K562 (cell line): ENCODE measurements around the gene SLC22A23. TPM values are rescaled to one million over a fixed set of nuclear protein-coding genes. Genes with fewer than 3 reads are reported as not detected.

Experiments
- ATAC-seq: fragments of 200-7000 bp; cut with Tn5 transposase; 3 replicates; pipeline ENCODE4 v1.9.1; 2020; ENCODE audit warnings: moderate library complexity
- BruUV-seq: library from RNA; stranded (reverse); fragments of 400-500 nt; replicated peaks from 2 replicates; lab custom pipeline; 2021; lab: Mats Ljungman, UMichigan
- CTCF ChIA-PET: fragments of 300-600 bp; formaldehyde crosslinking; extraction: SDS; loops from one replicate; lab custom pipeline; 2021; ENCODE audit warnings: low intra/inter-chr PET ratio; lab: Yijun Ruan, JAX
- POLR2A ChIA-PET: fragments of 300-600, 350-650 bp; sonication (Branson Sonifier 250); formaldehyde crosslinking; extraction: SDS; loops from one replicate; lab custom pipeline; 2021; ENCODE audit warnings: antibody characterized with exemption, inconsistent platforms; lab: Yijun Ruan, JAX
- DNase-seq, 4 experiments: peaks; one replicate each; pipeline versions ENCODE4 v3.0.0 to v3.0.0-alpha.2; 2011 to 2018; ENCODE audit warnings: low spot score in 3 of 4, mixed read lengths in 3 of 4; ENCODE audit errors: extremely low read depth in 1 of 4
- FAIRE-seq: peaks from 2 replicates; lab custom pipeline; 2011; peaks lifted over from hg19 to GRCh38; lab: Jason Lieb, UNC
- H2AFZ ChIP-seq: 2 replicates; pipeline ENCODE4 v1.6.0; 2011; ENCODE audit warnings: low read depth, low read length, control low read depth, inconsistent platforms
- H3K27ac ChIP-seq: fragments of 200-600 bp; 3 replicates; pipeline ENCODE4 v1.8.0; 2011; ENCODE audit warnings: low read depth, mild to moderate bottlenecking, control low read depth, inconsistent platforms, low read length, moderate library complexity, mixed read lengths; ENCODE audit errors: extremely low read depth
- H3K27me3 ChIP-seq, 2 experiments: fragments of 300-600 bp in 1 of 2; 2 replicates in 1 of 2; 3 replicates in 1 of 2; pipeline versions ENCODE4 v1.6.0 to v1.8.0; 2011; ENCODE audit warnings: inconsistent platforms in 2 of 2, low read length in 2 of 2, mild to moderate bottlenecking in 1 of 2, mixed read lengths in 1 of 2, moderate library complexity in 1 of 2; ENCODE audit not compliant: control insufficient read depth in 2 of 2, insufficient read depth in 2 of 2
- H3K36me3 ChIP-seq: fragments of 300-600 bp; 3 replicates; pipeline ENCODE4 v1.8.0; 2011; ENCODE audit warnings: mild to moderate bottlenecking, low read length, inconsistent platforms; ENCODE audit not compliant: control insufficient read depth, insufficient read depth
- H3K4me1 ChIP-seq, 2 experiments: fragments of 200-600 bp in 1 of 2; replicated peaks in 1 of 2; 2 replicates in 1 of 2; 3 replicates in 1 of 2; pipeline versions ENCODE4 v1.5.1 to v1.8.0; 2011; ENCODE audit warnings: inconsistent platforms in 2 of 2, low read length in 2 of 2, mild to moderate bottlenecking in 1 of 2, mixed read lengths in 1 of 2, moderate library complexity in 1 of 2; ENCODE audit not compliant: control insufficient read depth in 2 of 2, insufficient read depth in 2 of 2
- H3K4me2 ChIP-seq: 2 replicates; pipeline ENCODE4 v1.6.1; 2011; ENCODE audit warnings: low read length, control low read depth, inconsistent platforms, mixed read lengths; ENCODE audit not compliant: insufficient read depth
- H3K4me3 ChIP-seq: fragments of 200-600 bp; sonication (generic), shearing (Covaris generic); 2 replicates; pipeline ENCODE4 v1.5.1; 2016; ENCODE audit warnings: control low read depth, inconsistent platforms
- H3K79me2 ChIP-seq: fragments of 200-600 bp; 3 replicates; pipeline ENCODE4 v1.8.0; 2011; ENCODE audit warnings: low read length, inconsistent platforms; ENCODE audit not compliant: control insufficient read depth, insufficient read depth
- H3K9ac ChIP-seq, 2 experiments: 2 replicates each; pipeline versions ENCODE4 v1.6.0 to v1.6.1; 2011; ENCODE audit warnings: low read depth in 2 of 2, low read length in 2 of 2, control low read depth in 1 of 2, inconsistent platforms in 1 of 2, mild to moderate bottlenecking in 1 of 2, mixed read lengths in 1 of 2; ENCODE audit not compliant: insufficient read depth in 1 of 2
- H3K9me1 ChIP-seq: one replicate; pipeline ENCODE4 v1.6.0; 2011; ENCODE audit warnings: inconsistent platforms, mild to moderate bottlenecking, low read length, moderate library complexity; ENCODE audit not compliant: control insufficient read depth, insufficient read depth
- H3K9me3 ChIP-seq: replicated peaks from 2 replicates; pipeline ENCODE4 v1.5.1; 2011; ENCODE audit warnings: low read depth, low read length, inconsistent platforms; ENCODE audit not compliant: control insufficient read depth, insufficient read depth
- H4K20me1 ChIP-seq: replicated peaks from 2 replicates; pipeline ENCODE4 v1.6.1; 2011; ENCODE audit warnings: low read length, inconsistent platforms, mixed read lengths; ENCODE audit not compliant: control insufficient read depth, insufficient read depth
- ARHGAP35 ChIP-seq: fragments of 450-650 bp; IDR thresholded peaks from 2 replicates; pipeline ENCODE4 v1.6.1; 2018; ENCODE audit not compliant: partially characterized antibody
- CHAMP1 ChIP-seq: fragments of 450-650 bp; IDR thresholded peaks from 2 replicates; pipeline ENCODE4 v1.6.1; 2016; ENCODE audit warnings: mild to moderate bottlenecking
- FOS ChIP-seq: IDR thresholded peaks from 3 replicates; pipeline ENCODE4 v1.6.1; 2011; ENCODE audit not compliant: insufficient read length; ENCODE audit errors: extremely low read depth
- HDAC8 ChIP-seq: fragments of 450-650 bp; IDR thresholded peaks from 2 replicates; pipeline ENCODE4 v1.6.1; 2016; ENCODE audit warnings: mild to moderate bottlenecking, missing genetic modification characterization, moderate library complexity, missing compliant biosample characterization
- MAX ChIP-seq: sonication (generic); formaldehyde crosslinking; IDR thresholded peaks from 2 replicates; pipeline ENCODE4 v1.9.0; 2022; ENCODE audit warnings: mild to moderate bottlenecking, missing genetic modification reagents
- MAZ ChIP-seq, 2 experiments: fragments of 450-650 bp in 1 of 2; sonication (generic) in 1 of 2; formaldehyde crosslinking; IDR thresholded peaks in 1 of 2; conservative IDR thresholded peaks in 1 of 2; 2 replicates each; pipeline versions ENCODE4 v1.4.0 to v1.5.0; 2020; ENCODE audit warnings: mild to moderate bottlenecking in 1 of 2, missing genetic modification reagents in 1 of 2
- MTA2 ChIP-seq: fragments of 450-650 bp; IDR thresholded peaks from 2 replicates; pipeline ENCODE4 v1.6.1; 2016; ENCODE audit warnings: low read depth
- PHTF2 ChIP-seq: fragments of 250-450 bp; sonication (Bioruptor Pico); IDR thresholded peaks from 2 replicates; pipeline ENCODE4 v1.5.0; 2021; ENCODE audit warnings: mild to moderate bottlenecking
- POLR2G ChIP-seq: fragments of 200-400 bp; formaldehyde crosslinking; IDR thresholded peaks from 2 replicates; pipeline ENCODE4 v1.6.1; 2017; ENCODE audit warnings: low read depth, mild to moderate bottlenecking, antibody characterized with exemption, low read length, moderate library complexity
- PPARD ChIP-seq: fragments of 250-450 bp; sonication (Bioruptor Pico); IDR thresholded peaks from 2 replicates; pipeline ENCODE4 v1.8.0; 2022; ENCODE audit warnings: inconsistent platforms, mild to moderate bottlenecking, moderate library complexity
- RBM25 ChIP-seq: fragments of 200-400 bp; formaldehyde crosslinking; IDR thresholded peaks from 2 replicates; pipeline ENCODE4 v1.6.1; 2018; ENCODE audit warnings: low read length, low read depth, moderate library complexity; ENCODE audit not compliant: severe bottlenecking
- RHOXF2B ChIP-seq: fragments of 250-450 bp; sonication (Bioruptor Pico); conservative IDR thresholded peaks from 2 replicates; pipeline ENCODE4 v1.5.1; 2021
- TFAP4 ChIP-seq: sonication (generic); formaldehyde crosslinking; IDR thresholded peaks from 2 replicates; pipeline ENCODE4 v1.8.0; 2022; ENCODE audit warnings: missing genetic modification reagents, mild to moderate bottlenecking, moderate library complexity, borderline replicate concordance
- XRCC4 ChIP-seq: IDR thresholded peaks from one replicate; pipeline ENCODE4 v1.6.1; 2011; ENCODE audit not compliant: insufficient read depth, insufficient read length; ENCODE audit errors: extremely low read depth
- ZNF644 ChIP-seq: fragments of 200-800 bp; sonication (Bioruptor generic); IDR thresholded peaks from 2 replicates; pipeline ENCODE4 v1.6.1; 2016; ENCODE audit warnings: low read depth, missing genetic modification characterization, missing compliant biosample characterization
- ZNF696 ChIP-seq: fragments of 250-450 bp; sonication (Bioruptor Pico); conservative IDR thresholded peaks from 2 replicates; pipeline ENCODE4 v1.4.0; 2020; ENCODE audit warnings: mild to moderate bottlenecking, moderate library complexity
- ZSCAN29 ChIP-seq: fragments of 450-650 bp; IDR thresholded peaks from 2 replicates; pipeline ENCODE4 v1.6.1; 2017
- WGBS: fragments of 100-300 bp; shearing (Covaris generic); methylation state at CpG from one replicate; pipeline ENCODE4 v1.1.6; 2016; ENCODE audit warnings: low coverage, mixed read lengths; ENCODE audit not compliant: insufficient coverage; ENCODE audit errors: missing lambda C conversion rate; 5-methylcytosine and 5-hydroxymethylcytosine counted together
- in situ Hi-C: fragments of 300-500 bp; cut with MboI; formaldehyde crosslinking; loops from 4 replicates; pipeline ENCODE4 v1.15.0; 2018; ENCODE audit warnings: inconsistent platforms, mixed read lengths
- intact Hi-C: fragments of 100-400 bp; cut with micrococcal nuclease; formaldehyde crosslinking; loops from 2 replicates; pipeline ENCODE4 v1.14.2; 2022
- polyA plus RNA-seq, 8 experiments: library from polyadenylated mRNA; depleted of rRNA in 4 of 8; stranded (reverse) in 5 of 8; unstranded in 3 of 8; fragments of >200 nt; fragmentation: Nextera tagmentation in 2 of 8; fragmentation: Illumina TruSeq in 1 of 8; extraction: Ambion mirVana in 2 of 8; extraction: Trizol in 1 of 8; gene quantifications; 2 replicates each; pipeline versions ENCODE4 v1.2.1 to v1.2.3, GENCODE V29; 2011 to 2014; ENCODE audit warnings: inconsistent platforms in 1 of 8, missing spikeins in 1 of 8
- total RNA-seq, 7 experiments: library from RNA; depleted of rRNA in 6 of 7; stranded (reverse); fragments of >200 nt in 6 of 7; fragmentation: Illumina TruSeq in 2 of 7; extraction: Trizol in 2 of 7; gene quantifications; 2 replicates each; pipeline versions ENCODE4 v1.2.1 to v1.2.3, GENCODE V29; 2011 to 2021; ENCODE audit warnings: low replicate concordance in 1 of 7

Gene SLC22A23
- total and polyA plus RNA-seq, 9 of the 15 experiments (the other 6 are each of a cell fraction or from before 2014, with no cell fraction given): 0.30 to 8.7 (median 2.5) TPM

- H3K4me2 ChIP-seq: no peak overlapping the region
- POLR2A ChIA-PET: interaction anchor here (0.9 to 1.5 kb wide), 2 partner anchors 9 kb away, joined by 4 to 8 read pairs; no protein-coding TSS in a partner anchor
- intact Hi-C loops: no loop called here
- CTCF ChIA-PET: no interaction called here
- no peak overlapping the region for H3K27ac ChIP-seq
- DNase-seq (no peak), ATAC-seq (no peak), FAIRE-seq (no peak)
- TF ChIP-seq TFAP4: no peak
- peak; percentile 18; the same call in 1 of the 2 replicates for TF ChIP-seq MAX (CRISPR knock-in tag)
- no peak for TF ChIP-seq ARHGAP35
- TF ChIP-seq ZSCAN29: no peak
- no peak for TF ChIP-seq HDAC8 (tag)
- TF ChIP-seq PPARD: no peak
- no peak for TF ChIP-seq RHOXF2B (CRISPR knock-in tag)
- TF ChIP-seq FOS: no peak
- TF ChIP-seq XRCC4: no peak
- TF ChIP-seq PHTF2 (CRISPR knock-in tag): no peak
- no peak for TF ChIP-seq ZNF644 (tag)
- no peak for TF ChIP-seq ZNF696 (CRISPR knock-in tag)
- no peak for TF ChIP-seq MAZ (CRISPR knock-in tag; conservative IDR thresholded peaks at IDR 0.05 in 1 of 2, IDR thresholded peaks at IDR 0.05 in 1 of 2)
- peak; percentile 44 for TF ChIP-seq RBM25
- TF ChIP-seq POLR2G: no peak
- TF ChIP-seq CHAMP1: no peak
- no peak for TF ChIP-seq MTA2
- no peaks in the 10 kb centered on the region; the same call in 2 of the 3 replicates for H3K79me2 ChIP-seq
- in situ Hi-C loops: no loop called here
- H3K9ac ChIP-seq: peak overlapping the region in 1 of 2 experiments; percentile 8; a peak in 1 of 4 replicates
- no peaks in the 10 kb centered on the region for H3K9me3 ChIP-seq
- no TSS peak for BruUV-seq
- H4K20me1 ChIP-seq: no peaks in the 10 kb centered on the region
- H2AFZ ChIP-seq: no peak overlapping the region
- H3K9me1 ChIP-seq: no peaks in the 10 kb centered on the region
- no peaks in the 10 kb centered on the region for H3K27me3 ChIP-seq
- peaks cover 23 to 37% of the 10 kb centered on the region in 2 experiments for H3K4me1 ChIP-seq
- WGBS: 70% methylated on average over 8 of the region's 8 CpGs
- H3K4me3 ChIP-seq: no peak overlapping the region
- no peaks in the 10 kb centered on the region; the same call in 2 of the 3 replicates for H3K36me3 ChIP-seq
Measured at GRCh38 chr6:3412779-3413500, 43.9 kb downstream of the SLC22A23 start.
